Suprapubic skin (tissue), 4 donors: Measurements from ENCODE around the gene LIMA1.

ENCODE experiments used
- EP300 ChIP-seq: sonication (generic); formaldehyde crosslinking; IDR thresholded peaks from one replicate; pipeline ENCODE4 v1.6.1; 2017; ENCODE audit warnings: antibody characterized with exemption
- POLR2A ChIP-seq, 2 donors: fragments of 450-650 bp; IDR thresholded peaks; one replicate each; pipeline ENCODE4 v1.6.1; 2017; ENCODE audit warnings: antibody characterized with exemption in 2 of 2, mild to moderate bottlenecking in 2 of 2, moderate library complexity in 2 of 2
- POLR2AphosphoS5 ChIP-seq, 3 donors: sonication (generic); formaldehyde crosslinking; IDR thresholded peaks; one replicate each; pipeline ENCODE4 v1.6.1; 2017; ENCODE audit warnings: antibody characterized with exemption in 3 of 3
- TF ChIP-seq, protein P1 (sequence below), 2 donors: fragments of 200-600 bp in 1 of 2; fragments of 450-650 bp in 1 of 2; sonication (generic) in 1 of 2; IDR thresholded peaks; one replicate each; pipeline ENCODE4 v1.5.1; 2016 to 2019; ENCODE audit warnings: antibody characterized with exemption in 2 of 2, mild to moderate bottlenecking in 1 of 2, moderate library complexity in 1 of 2

DNA sequence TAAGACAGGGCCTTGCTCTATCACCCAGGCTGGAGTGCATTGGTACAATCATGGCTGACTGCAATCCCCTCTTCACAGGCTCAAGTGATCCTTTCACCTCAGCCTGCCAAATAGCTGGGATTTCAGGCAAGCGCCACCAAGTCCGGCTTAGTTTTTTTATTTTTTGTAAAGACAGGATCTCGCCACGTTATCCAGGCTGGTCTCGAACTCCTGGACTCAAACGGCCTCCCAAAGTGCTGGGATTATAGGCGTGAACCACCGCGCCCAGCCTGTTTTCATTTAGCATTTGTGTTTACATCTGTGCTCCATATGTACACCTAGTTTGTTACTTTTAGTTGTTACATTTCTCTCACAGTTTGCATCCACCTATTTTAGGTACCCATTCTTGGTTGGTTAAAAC is 32.5 kb upstream of the LIMA1 start:
- TF ChIP-seq EP300: no peak
- no peak for TF ChIP-seq POLR2A (IDR thresholded peaks at IDR 0.05)
- TF ChIP-seq, protein P1, sequence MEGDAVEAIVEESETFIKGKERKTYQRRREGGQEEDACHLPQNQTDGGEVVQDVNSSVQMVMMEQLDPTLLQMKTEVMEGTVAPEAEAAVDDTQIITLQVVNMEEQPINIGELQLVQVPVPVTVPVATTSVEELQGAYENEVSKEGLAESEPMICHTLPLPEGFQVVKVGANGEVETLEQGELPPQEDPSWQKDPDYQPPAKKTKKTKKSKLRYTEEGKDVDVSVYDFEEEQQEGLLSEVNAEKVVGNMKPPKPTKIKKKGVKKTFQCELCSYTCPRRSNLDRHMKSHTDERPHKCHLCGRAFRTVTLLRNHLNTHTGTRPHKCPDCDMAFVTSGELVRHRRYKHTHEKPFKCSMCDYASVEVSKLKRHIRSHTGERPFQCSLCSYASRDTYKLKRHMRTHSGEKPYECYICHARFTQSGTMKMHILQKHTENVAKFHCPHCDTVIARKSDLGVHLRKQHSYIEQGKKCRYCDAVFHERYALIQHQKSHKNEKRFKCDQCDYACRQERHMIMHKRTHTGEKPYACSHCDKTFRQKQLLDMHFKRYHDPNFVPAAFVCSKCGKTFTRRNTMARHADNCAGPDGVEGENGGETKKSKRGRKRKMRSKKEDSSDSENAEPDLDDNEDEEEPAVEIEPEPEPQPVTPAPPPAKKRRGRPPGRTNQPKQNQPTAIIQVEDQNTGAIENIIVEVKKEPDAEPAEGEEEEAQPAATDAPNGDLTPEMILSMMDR (IDR thresholded peaks at IDR 0.05): no peak
- TF ChIP-seq POLR2AphosphoS5 (IDR thresholded peaks at IDR 0.05): no peak
